Measurements from ENCODE around the gene SFXN5.

The SFXN5 gene

GRCh38 chr2:72998234-72998651 lies 73.3 kb downstream of the SFXN5 start:
- Mint-ChIP-seq H3K4me1 (no peaks in the 10 kb centered on the region), H3K27ac (no peak overlapping the region)

GRCh38 chr2:72996117-72996502 lies 75.4 kb downstream of the SFXN5 start:
- no peaks in the 10 kb centered on the region for H3K4me1 Mint-ChIP-seq
- H3K27ac Mint-ChIP-seq = peak overlapping the region; percentile 38
- no peaks in the 10 kb centered on the region for H3K9me3 Mint-ChIP-seq
- DNase-seq (no peak), ATAC-seq (replicated peaks) (no peak)
- H3K36me3 Mint-ChIP-seq = peaks cover 5% of the 10 kb centered on the region in 2 donors
- H3K27me3 Mint-ChIP-seq = no peaks in the 10 kb centered on the region
- H3K4me3 Mint-ChIP-seq = no peak overlapping the region

More at GRCh38 chr2:72998234-72998651, 73.3 kb downstream of the SFXN5 start:
- H3K9me3 Mint-ChIP-seq = no peaks in the 10 kb centered on the region
- ATAC-seq (replicated peaks) = no peak
- H3K27me3 Mint-ChIP-seq = no peaks in the 10 kb centered on the region
- H3K4me3 Mint-ChIP-seq = no peak overlapping the region
- no peak for DNase-seq
- H3K36me3 Mint-ChIP-seq = peaks cover 5 to 7% of the 10 kb centered on the region in 2 donors

GRCh38 chr2:72995430-72996116 lies 75.9 kb downstream of the SFXN5 start:
- no peak for DNase-seq
- H3K9me3 Mint-ChIP-seq = no peaks in the 10 kb centered on the region
- H3K36me3 Mint-ChIP-seq = peaks cover 0 to 5% of the 10 kb centered on the region in 2 donors
- no peaks in the 10 kb centered on the region for H3K4me1 Mint-ChIP-seq
- H3K27me3 Mint-ChIP-seq = no peaks in the 10 kb centered on the region
- H3K27ac Mint-ChIP-seq = peak overlapping the region; percentile 38
- H3K4me3 Mint-ChIP-seq = no peak overlapping the region
- no peak for ATAC-seq (replicated peaks)

- Mint-ChIP-seq H3K27me3 (no peaks in the 10 kb centered on the region), H3K27ac (no peak overlapping the region), H3K4me1 (no peaks in the 10 kb centered on the region), H3K4me3 (no peak overlapping the region), H3K9me3 (no peaks in the 10 kb centered on the region), H3K36me3 (peaks cover 0 to 5% of the 10 kb centered on the region in 2 donors)
- ATAC-seq (replicated peaks) (no peak), DNase-seq (no peak)
Measured at GRCh38 chr2:72994991-72995380, 76.5 kb downstream of the SFXN5 start.

GRCh38 chr2:72994282-72994990 lies 77.1 kb downstream of the SFXN5 start:
- Mint-ChIP-seq H3K27me3 (no peaks in the 10 kb centered on the region), H3K9me3 (no peaks in the 10 kb centered on the region), H3K4me1 (no peaks in the 10 kb centered on the region), H3K27ac (no peak overlapping the region), H3K4me3 (no peak overlapping the region), H3K36me3 (peaks cover 0 to 6% of the 10 kb centered on the region in 2 donors)
- DNase-seq (no peak), ATAC-seq (replicated peaks) (no peak)

- Mint-ChIP-seq H3K27me3 (no peaks in the 10 kb centered on the region), H3K27ac (no peak overlapping the region), H3K4me1 (no peaks in the 10 kb centered on the region), H3K36me3 (peaks cover 0 to 8% of the 10 kb centered on the region in 2 donors), H3K9me3 (no peaks in the 10 kb centered on the region), H3K4me3 (no peak overlapping the region)
- DNase-seq = no peak
- no peak for ATAC-seq (replicated peaks)
Measured at GRCh38 chr2:72993933-72994280, 77.6 kb downstream of the SFXN5 start.

GRCh38 chr2:72993147-72993932 lies 78.2 kb downstream of the SFXN5 start:
- peaks cover 0 to 9% of the 10 kb centered on the region in 2 donors for H3K36me3 Mint-ChIP-seq
- peak; percentile 63 to 75 for ATAC-seq (replicated peaks)
- peak; percentile 16 for DNase-seq
- H3K4me3 Mint-ChIP-seq = no peak overlapping the region
- no peaks in the 10 kb centered on the region for H3K9me3 Mint-ChIP-seq
- H3K27ac Mint-ChIP-seq = no peak overlapping the region
- no peaks in the 10 kb centered on the region for H3K4me1 Mint-ChIP-seq
- H3K27me3 Mint-ChIP-seq = no peaks in the 10 kb centered on the region

- peaks cover 0 to 11% of the 10 kb centered on the region in 2 donors for H3K36me3 Mint-ChIP-seq
- H3K9me3 Mint-ChIP-seq = no peaks in the 10 kb centered on the region
- H3K27me3 Mint-ChIP-seq = no peaks in the 10 kb centered on the region
- H3K4me3 Mint-ChIP-seq = no peak overlapping the region
- no peak for DNase-seq
- H3K4me1 Mint-ChIP-seq = no peaks in the 10 kb centered on the region
- H3K27ac Mint-ChIP-seq = no peak overlapping the region
- ATAC-seq (replicated peaks) = no peak
Measured at GRCh38 chr2:72992734-72993102, 78.8 kb downstream of the SFXN5 start.

GRCh38 chr2:72991980-72992733 lies 79.4 kb downstream of the SFXN5 start:
- H3K4me1 Mint-ChIP-seq = no peaks in the 10 kb centered on the region
- H3K36me3 Mint-ChIP-seq = peaks cover 0 to 10% of the 10 kb centered on the region in 2 donors
- ATAC-seq (replicated peaks) = no peak
- no peaks in the 10 kb centered on the region for H3K27me3 Mint-ChIP-seq
- no peak overlapping the region for H3K4me3 Mint-ChIP-seq
- no peaks in the 10 kb centered on the region for H3K9me3 Mint-ChIP-seq
- DNase-seq = no peak
- H3K27ac Mint-ChIP-seq = no peak overlapping the region

GRCh38 chr2:72991439-72991725 lies 80.1 kb downstream of the SFXN5 start:
- ATAC-seq (replicated peaks) (no peak), DNase-seq (no peak)
- Mint-ChIP-seq H3K27me3 (no peaks in the 10 kb centered on the region), H3K36me3 (peaks cover 3 to 10% of the 10 kb centered on the region in 2 donors), H3K4me3 (no peak overlapping the region), H3K4me1 (no peaks in the 10 kb centered on the region), H3K9me3 (no peaks in the 10 kb centered on the region), H3K27ac (no peak overlapping the region)

- Mint-ChIP-seq H3K27me3 (no peaks in the 10 kb centered on the region), H3K4me1 (no peaks in the 10 kb centered on the region), H3K9me3 (no peaks in the 10 kb centered on the region), H3K27ac (no peak overlapping the region), H3K4me3 (no peak overlapping the region), H3K36me3 (peaks cover 3 to 10% of the 10 kb centered on the region in 2 donors)
- DNase-seq (no peak), ATAC-seq (replicated peaks) (no peak)
Measured at GRCh38 chr2:72990695-72991438, 80.6 kb downstream of the SFXN5 start.

- no peaks in the 10 kb centered on the region for H3K27me3 Mint-ChIP-seq
- no peak for DNase-seq
- ATAC-seq (replicated peaks) = no peak
- H3K4me3 Mint-ChIP-seq = no peak overlapping the region
- no peaks in the 10 kb centered on the region for H3K4me1 Mint-ChIP-seq
- no peaks in the 10 kb centered on the region for H3K9me3 Mint-ChIP-seq
- no peak overlapping the region for H3K27ac Mint-ChIP-seq
- H3K36me3 Mint-ChIP-seq = peaks cover 3 to 10% of the 10 kb centered on the region in 2 donors
Measured at GRCh38 chr2:72989770-72990556, 81.5 kb downstream of the SFXN5 start.

GRCh38 chr2:72988726-72989273 lies 82.7 kb downstream of the SFXN5 start:
- Mint-ChIP-seq H3K27me3 (no peaks in the 10 kb centered on the region), H3K36me3 (peaks cover 4 to 15% of the 10 kb centered on the region in 2 donors), H3K4me3 (no peak overlapping the region), H3K27ac (no peak overlapping the region), H3K9me3 (no peaks in the 10 kb centered on the region), H3K4me1 (no peaks in the 10 kb centered on the region)
- DNase-seq = no peak
- ATAC-seq (replicated peaks) = no peak

All from stimulated activated naive B cell treated with anti-CD40 and anti-IgM and Interleukin-4, amounts not matched to agents 10 μg/mL and 1 μg/mL and 100 μg/mL, for 72 hours (primary cell).